H1 (cell line): ENCODE results near the gene CTXN2. TPM values are rescaled to one million over a fixed set of nuclear protein-coding genes. Genes with fewer than 3 reads are reported as not detected.

Source experiments
- CTCF ChIA-PET: fragments of 300-600 bp; sonication (Branson Sonifier 250); formaldehyde crosslinking; loops from one replicate; lab custom pipeline; 2021; ENCODE audit not compliant: partially characterized antibody; lab: Charles Lee
- POLR2A ChIA-PET: fragments of 300-600 bp; sonication (Branson Sonifier 250); formaldehyde crosslinking; loops from one replicate; lab custom pipeline; 2021; ENCODE audit warnings: inconsistent platforms; ENCODE audit not compliant: partially characterized antibody; lab: Charles Lee
- DNase-seq, 2 experiments: peaks; one replicate each; pipeline versions ENCODE4 v3.0.0 to v3.0.0-alpha.2; 2010 to 2022; ENCODE audit warnings: low spot score in 2 of 2, low read depth in 1 of 2, mixed read lengths in 1 of 2
- FAIRE-seq: peaks from 2 replicates; lab custom pipeline; 2011; peaks lifted over from hg19 to GRCh38; lab: Jason Lieb, UNC
- H2AFZ ChIP-seq: 2 replicates; pipeline ENCODE4 v1.8.1; 2012; ENCODE audit warnings: low read length, inconsistent platforms
- H2AK5ac ChIP-seq: 2 replicates; pipeline ENCODE4 v1.6.1; 2013; ENCODE audit warnings: low read depth, low read length
- H2BK120ac ChIP-seq: replicated peaks from 2 replicates; pipeline ENCODE3; 2013; ENCODE audit warnings: low read depth, low read length, inconsistent platforms
- H2BK12ac ChIP-seq: 2 replicates; pipeline ENCODE4 v1.6.1; 2013; ENCODE audit warnings: low read depth, low read length
- H2BK15ac ChIP-seq: 2 replicates; pipeline ENCODE4 v1.6.1; 2013; ENCODE audit warnings: low read length
- H2BK20ac ChIP-seq: 2 replicates; pipeline ENCODE4 v1.6.1; 2013; ENCODE audit warnings: low read length
- H2BK5ac ChIP-seq: 2 replicates; pipeline ENCODE4 v1.6.1; 2013; ENCODE audit warnings: low read depth, low read length
- H3K14ac ChIP-seq: 2 replicates; pipeline ENCODE4 v1.6.1; 2013; ENCODE audit warnings: inconsistent platforms; ENCODE audit not compliant: insufficient read length
- H3K18ac ChIP-seq: 2 replicates; pipeline ENCODE4 v1.6.1; 2013; ENCODE audit warnings: low read length; ENCODE audit errors: extremely low read depth
- H3K23ac ChIP-seq: 2 replicates; pipeline ENCODE4 v1.6.1; 2013; ENCODE audit warnings: inconsistent platforms; ENCODE audit not compliant: insufficient read length
- H3K23me2 ChIP-seq: 2 replicates; pipeline ENCODE4 v1.6.1; 2013; ENCODE audit warnings: low read depth, low read length
- H3K27ac ChIP-seq: 2 replicates; pipeline ENCODE4 v1.6.1; 2011; ENCODE audit warnings: low read depth, low read length, inconsistent platforms
- H3K27me3 ChIP-seq, 4 experiments: replicated peaks in 1 of 4; 1 replicate in 1 of 4; 2 replicates in 3 of 4; pipeline versions ENCODE4 v1.6.1 to v1.8.1; 2011 to 2013; ENCODE audit warnings: low read length in 3 of 4, mild to moderate bottlenecking in 3 of 4, inconsistent platforms in 2 of 4, mixed read lengths in 2 of 4, moderate library complexity in 1 of 4; ENCODE audit not compliant: control insufficient read depth in 3 of 4, insufficient read depth in 3 of 4; ENCODE audit errors: extremely low read depth in 1 of 4
- H3K36me3 ChIP-seq, 4 experiments: 2 replicates each; pipeline versions ENCODE4 v1.6.1 to v1.8.1; 2011 to 2013; ENCODE audit warnings: mild to moderate bottlenecking in 4 of 4, low read length in 3 of 4, moderate library complexity in 2 of 4, control low read depth in 1 of 4, inconsistent platforms in 1 of 4; ENCODE audit not compliant: insufficient read depth in 4 of 4, control insufficient read depth in 2 of 4
- H3K4ac ChIP-seq: replicated peaks from 2 replicates; pipeline ENCODE3; 2013; ENCODE audit warnings: low read length, low read depth, mixed read lengths, inconsistent platforms; ENCODE audit not compliant: insufficient read length
- H3K4me1 ChIP-seq, 4 experiments: replicated peaks in 1 of 4; 1 replicate in 1 of 4; 2 replicates in 3 of 4; pipeline versions ENCODE4 v1.6.1 to v1.8.1; 2011 to 2013; ENCODE audit warnings: low read length in 3 of 4, inconsistent platforms in 2 of 4, mixed read lengths in 1 of 4; ENCODE audit not compliant: insufficient read depth in 4 of 4, control insufficient read depth in 3 of 4
- H3K4me2 ChIP-seq, 2 experiments: 2 replicates each; pipeline versions ENCODE4 v1.6.1 to v1.8.1; 2011 to 2013; ENCODE audit warnings: low read depth in 2 of 2, low read length in 2 of 2, control low read depth in 1 of 2, inconsistent platforms in 1 of 2, mild to moderate bottlenecking in 1 of 2; ENCODE audit not compliant: insufficient read depth in 1 of 2
- H3K4me3 ChIP-seq, 4 experiments: fragments of 200-600, 300-600 bp in 1 of 4; sonication (generic), shearing (Covaris generic), sonication (Bioruptor Twin) in 1 of 4; 2 replicates each; pipeline versions ENCODE4 v1.5.1 to v1.8.1; 2011 to 2016; ENCODE audit warnings: low read length in 4 of 4, low read depth in 3 of 4, control low read depth in 2 of 4, inconsistent platforms in 2 of 4, mild to moderate bottlenecking in 2 of 4, mixed read lengths in 1 of 4, moderate library complexity in 1 of 4; ENCODE audit not compliant: insufficient read depth in 2 of 4; ENCODE audit errors: extremely low read depth in 1 of 4
- H3K56ac ChIP-seq: replicated peaks from 2 replicates; pipeline ENCODE3; 2013; ENCODE audit warnings: low read depth, mild to moderate bottlenecking, mixed read lengths, low read length, inconsistent platforms; ENCODE audit not compliant: insufficient read length
- H3K79me1 ChIP-seq: 2 replicates; pipeline ENCODE4 v1.6.1; 2013; ENCODE audit warnings: low read depth, low read length, control low read depth
- H3K79me2 ChIP-seq, 2 experiments: 2 replicates each; pipeline versions ENCODE4 v1.6.1 to v1.8.1; 2012 to 2013; ENCODE audit warnings: low read length in 2 of 2, mild to moderate bottlenecking in 2 of 2, inconsistent platforms in 1 of 2; ENCODE audit not compliant: insufficient read depth in 2 of 2, control insufficient read depth in 1 of 2
- H3K9ac ChIP-seq, 4 experiments: replicated peaks in 1 of 4; 1 replicate in 1 of 4; 2 replicates in 3 of 4; pipeline versions ENCODE4 v1.6.1 to v1.8.1; 2011 to 2013; ENCODE audit warnings: low read depth in 3 of 4, low read length in 3 of 4, control low read depth in 2 of 4, mild to moderate bottlenecking in 2 of 4, moderate library complexity in 2 of 4, inconsistent platforms in 1 of 4; ENCODE audit errors: extremely low read depth in 1 of 4
- H3K9me3 ChIP-seq, 2 experiments: 2 replicates each; pipeline versions ENCODE4 v1.6.1 to v1.8.1; 2012 to 2013; ENCODE audit warnings: mild to moderate bottlenecking in 2 of 2, moderate library complexity in 2 of 2, control low read depth in 1 of 2, inconsistent platforms in 1 of 2, low read depth in 1 of 2, low read length in 1 of 2, mixed read lengths in 1 of 2; ENCODE audit not compliant: insufficient read depth in 2 of 2
- H4K20me1 ChIP-seq, 2 experiments: replicated peaks in 1 of 2; 2 replicates each; pipeline versions ENCODE3 to v1.8.1; 2011 to 2013; ENCODE audit warnings: inconsistent platforms in 2 of 2, low read length in 2 of 2, mild to moderate bottlenecking in 1 of 2; ENCODE audit not compliant: insufficient read depth in 2 of 2, control insufficient read depth in 1 of 2
- H4K5ac ChIP-seq: 2 replicates; pipeline ENCODE4 v1.6.1; 2013; ENCODE audit warnings: low read length, low read depth, mixed read lengths, inconsistent platforms; ENCODE audit not compliant: insufficient read length
- H4K8ac ChIP-seq: 2 replicates; pipeline ENCODE4 v1.8.0; 2013; ENCODE audit warnings: mild to moderate bottlenecking, moderate library complexity, low read length, inconsistent platforms; ENCODE audit not compliant: insufficient read depth; ENCODE audit errors: extremely low read depth
- H4K91ac ChIP-seq: replicated peaks from 2 replicates; pipeline ENCODE3; 2013; ENCODE audit warnings: low read length, mixed read lengths, inconsistent platforms; ENCODE audit not compliant: insufficient read length
- BACH1 ChIP-seq: IDR thresholded peaks from 2 replicates; pipeline ENCODE4 v1.6.1; 2012; ENCODE audit warnings: low read length, improper control_type of control experiment
- BRCA1 ChIP-seq: IDR thresholded peaks from 2 replicates; pipeline ENCODE4 v1.6.1; 2012; ENCODE audit warnings: low read depth, low read length, improper control_type of control experiment
- CBX5 ChIP-seq: fragments of 300-800, 300-1000 bp; sonication (generic); IDR thresholded peaks from 2 replicates; pipeline ENCODE4 v1.7.1; 2016; ENCODE audit warnings: antibody characterized with exemption, low read length, low read depth
- CBX8 ChIP-seq: fragments of 300-800, 300-1000 bp; sonication (generic); IDR thresholded peaks from 2 replicates; pipeline ENCODE4 v1.7.1; 2016; ENCODE audit warnings: low read depth, low read length, borderline replicate concordance
- EP300 ChIP-seq, 2 experiments: IDR thresholded peaks; 1 replicate in 1 of 2; 2 replicates in 1 of 2; pipeline ENCODE4 v1.6.1; 2011 to 2012; ENCODE audit warnings: low read depth in 2 of 2, low read length in 2 of 2, mild to moderate bottlenecking in 2 of 2, borderline replicate concordance in 1 of 2, inconsistent platforms in 1 of 2, moderate library complexity in 1 of 2
- GTF2F1 ChIP-seq: IDR thresholded peaks from 2 replicates; pipeline ENCODE4 v1.6.1; 2012; ENCODE audit warnings: low read depth, low read length, improper control_type of control experiment, borderline replicate concordance
- KDM5A ChIP-seq: fragments of 200-600 bp; IDR thresholded peaks from 2 replicates; pipeline ENCODE4 v1.7.1; 2012; ENCODE audit warnings: mild to moderate bottlenecking, low read length, inconsistent platforms, mixed read lengths
- POLR2AphosphoS5 ChIP-seq: IDR thresholded peaks from 2 replicates; pipeline ENCODE4 v1.6.1; 2011; ENCODE audit warnings: low read depth, low read length
- RFX5 ChIP-seq: IDR thresholded peaks from 2 replicates; pipeline ENCODE4 v1.6.1; 2011; ENCODE audit warnings: low read depth, low read length, improper control_type of control experiment, borderline replicate concordance
- RNF2 ChIP-seq: fragments of 200-900, 300-1000 bp; sonication (generic); IDR thresholded peaks from 2 replicates; pipeline ENCODE4 v1.7.1; 2016; ENCODE audit warnings: borderline replicate concordance, low read depth, mild to moderate bottlenecking, antibody characterized with exemption, low read length; ENCODE audit not compliant: poor library complexity, severe bottlenecking; ENCODE audit errors: missing control alignments
- SIN3A ChIP-seq, 2 experiments: IDR thresholded peaks in 1 of 2; conservative IDR thresholded peaks in 1 of 2; 2 replicates each; pipeline ENCODE4 v1.6.1; 2011 to 2012; ENCODE audit warnings: low read length in 2 of 2, improper control_type of control experiment in 1 of 2, low read depth in 1 of 2, mild to moderate bottlenecking in 1 of 2
- YY1 ChIP-seq: IDR thresholded peaks from 2 replicates; pipeline ENCODE4 v1.6.1; 2011; ENCODE audit warnings: low read depth, mild to moderate bottlenecking, low read length
- polyA plus RNA-seq, 7 experiments: library from polyadenylated mRNA; depleted of rRNA in 3 of 7; stranded (reverse) in 5 of 7; unstranded in 2 of 7; fragments of >200 nt in 5 of 7; fragments of 200-250 nt in 2 of 7; gene quantifications; 1 replicate in 5 of 7; 2 replicates in 1 of 7; 4 replicates in 1 of 7; pipeline versions ENCODE4 v1.2.1 to v1.2.3, GENCODE V29; 2011 to 2013; ENCODE audit warnings: missing spikeins in 2 of 7, mixed read lengths in 2 of 7
- total RNA-seq: library from RNA; stranded (reverse); fragmentation: NEBNext Ultra II Directional; extraction: Animal tissue kit (Norgen Biotek cat#: 25700); gene quantifications from 2 replicates; pipeline ENCODE4 v1.2.1, GENCODE V29; 2021
- TF ChIP-seq, protein P1 (sequence below): IDR thresholded peaks from 2 replicates; pipeline ENCODE4 v1.6.1; 2012; ENCODE audit warnings: inconsistent platforms
- TF ChIP-seq, protein P2 (sequence below): IDR thresholded peaks from 2 replicates; pipeline ENCODE4 v1.6.1; 2012; ENCODE audit warnings: inconsistent platforms

Gene CTXN2
- total and polyA plus RNA-seq, 2 of the 8 experiments (the other 6 are each of a cell fraction or from before 2014, with no cell fraction given) = 0.08 TPM; not detected in 1

DNA sequence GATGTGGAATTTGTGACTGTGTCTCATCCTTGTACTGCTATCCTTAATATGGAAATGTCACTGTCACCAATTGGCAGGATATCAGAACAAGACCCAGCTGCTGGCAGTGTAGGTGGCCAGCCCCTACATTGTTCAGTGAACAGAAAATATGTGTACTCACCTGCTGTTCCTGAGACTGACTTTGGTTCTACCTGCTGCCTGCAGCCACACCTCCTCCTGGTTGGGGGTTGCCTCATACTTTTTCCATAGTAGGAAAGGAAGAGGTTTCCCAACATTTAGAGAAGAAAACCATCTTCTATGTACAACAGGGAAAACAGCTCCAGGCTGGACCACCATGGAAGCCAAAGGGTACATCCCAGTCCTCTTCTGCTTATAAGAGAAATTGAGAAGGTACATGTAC, 50.5 kb downstream of the CTXN2 start:
- Histone ChIP-seq H4K20me1 (no peaks in the 10 kb centered on the region), H2AFZ (no peak overlapping the region), H4K91ac (no peak overlapping the region), H3K23me2 (no peaks in the 10 kb centered on the region; the same call in 1 of the 2 replicates), H3K27me3 (no peaks in the 10 kb centered on the region), H3K18ac (no peak overlapping the region), H3K4me2 (no peak overlapping the region), H3K56ac (no peak overlapping the region), H3K4me1 (no peaks in the 10 kb centered on the region), H3K9ac (no peak overlapping the region), H4K5ac (no peak overlapping the region), H3K4ac (no peak overlapping the region), H2BK120ac (no peak overlapping the region), H2BK5ac (no peak overlapping the region), H3K79me1 (no peaks in the 10 kb centered on the region), H3K27ac (no peak overlapping the region), H4K8ac (no peak overlapping the region), H3K9me3 (no peaks in the 10 kb centered on the region), H3K79me2 (no peaks in the 10 kb centered on the region), H2BK20ac (no peak overlapping the region), H3K14ac (no peak overlapping the region), H3K4me3 (no peak overlapping the region), H2BK12ac (no peak overlapping the region), H2AK5ac (no peak overlapping the region), H3K36me3 (no peaks in the 10 kb centered on the region), H3K23ac (no peak overlapping the region), H2BK15ac (no peak overlapping the region)
- POLR2A ChIA-PET = interaction anchor here (0.6 kb wide), 1 partner anchor 90 kb away, joined by 3 read pairs; no protein-coding TSS in a partner anchor
- FAIRE-seq (no peak), DNase-seq (no peak)
- CTCF ChIA-PET = interaction anchor here (1.2 to 1.8 kb wide), 4 partner anchors 9 to 130 kb away, joined by 3 to 9 read pairs (median 5); no protein-coding TSS in a partner anchor
- TF ChIP-seq YY1 = no peak
- no peak for TF ChIP-seq GTF2F1
- TF ChIP-seq SIN3A (conservative IDR thresholded peaks at IDR 0.05 in 1 of 2, IDR thresholded peaks at IDR 0.05 in 1 of 2; ENCODE audit: low read depth in 1 of 2, low read length in 2 of 2) = no peak
- no peak for TF ChIP-seq RNF2
- no peak for TF ChIP-seq CBX5
- no peak for TF ChIP-seq CBX8
- no peak for TF ChIP-seq BACH1
- TF ChIP-seq, protein P1, sequence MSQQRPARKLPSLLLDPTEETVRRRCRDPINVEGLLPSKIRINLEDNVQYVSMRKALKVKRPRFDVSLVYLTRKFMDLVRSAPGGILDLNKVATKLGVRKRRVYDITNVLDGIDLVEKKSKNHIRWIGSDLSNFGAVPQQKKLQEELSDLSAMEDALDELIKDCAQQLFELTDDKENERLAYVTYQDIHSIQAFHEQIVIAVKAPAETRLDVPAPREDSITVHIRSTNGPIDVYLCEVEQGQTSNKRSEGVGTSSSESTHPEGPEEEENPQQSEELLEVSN = no peak
- no peak for TF ChIP-seq KDM5A
- TF ChIP-seq POLR2AphosphoS5 = no peak
- no peak for TF ChIP-seq BRCA1
- no peak for TF ChIP-seq RFX5
- TF ChIP-seq, protein P2, sequence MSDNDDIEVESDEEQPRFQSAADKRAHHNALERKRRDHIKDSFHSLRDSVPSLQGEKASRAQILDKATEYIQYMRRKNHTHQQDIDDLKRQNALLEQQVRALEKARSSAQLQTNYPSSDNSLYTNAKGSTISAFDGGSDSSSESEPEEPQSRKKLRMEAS = no peak
- TF ChIP-seq EP300 (IDR thresholded peaks at IDR 0.05; ENCODE audit: borderline replicate concordance in 1 of 2, low read depth in 2 of 2, low read length in 2 of 2) = no peak
